CD4-positive, alpha-beta T cell treated with Interleukin-4 for 4 hours (primary cell): ENCODE measurements around the gene CCDC180.
"Not testable (repeated sequence)": the region's sequence is repeated elsewhere in the genome, so short reads cannot be mapped to it uniquely, and the experiment has no call there.

Experiments
- DNase-seq: peaks from one replicate; pipeline ENCODE4 v3.0.0-alpha.2; 2020

Gene CCDC180

GRCh38 chr9:97311798-97312500, 4.5 kb downstream of the CCDC180 start:
- no peak for DNase-seq

- DNase-seq = no peak
Observed at GRCh38 chr9:97312556-97312955, 5.1 kb downstream of the CCDC180 start.

- no peak for DNase-seq
Observed at GRCh38 chr9:97313243-97313642, 5.8 kb downstream of the CCDC180 start.

DNA sequence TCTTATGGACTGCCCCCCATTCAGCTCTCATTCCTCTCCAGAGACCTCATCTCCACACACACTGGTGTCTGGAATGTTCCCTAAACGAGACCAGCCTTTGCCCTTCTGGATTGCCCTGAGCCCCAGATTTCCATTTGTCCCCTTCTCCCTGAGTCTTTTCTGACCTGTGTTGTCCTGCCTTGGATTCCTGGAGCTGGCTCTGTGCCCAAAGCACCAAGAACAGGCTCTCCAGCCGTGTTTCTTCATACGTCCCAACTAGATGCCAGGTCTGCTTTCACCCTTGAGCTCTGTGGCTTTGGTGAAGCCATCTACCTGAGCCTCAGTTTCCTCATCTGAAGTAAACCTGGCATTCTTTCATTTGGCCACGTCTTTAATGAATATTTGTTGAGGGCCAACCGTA, 6.3 kb downstream of the CCDC180 start:
- DNase-seq = no peak

DNA sequence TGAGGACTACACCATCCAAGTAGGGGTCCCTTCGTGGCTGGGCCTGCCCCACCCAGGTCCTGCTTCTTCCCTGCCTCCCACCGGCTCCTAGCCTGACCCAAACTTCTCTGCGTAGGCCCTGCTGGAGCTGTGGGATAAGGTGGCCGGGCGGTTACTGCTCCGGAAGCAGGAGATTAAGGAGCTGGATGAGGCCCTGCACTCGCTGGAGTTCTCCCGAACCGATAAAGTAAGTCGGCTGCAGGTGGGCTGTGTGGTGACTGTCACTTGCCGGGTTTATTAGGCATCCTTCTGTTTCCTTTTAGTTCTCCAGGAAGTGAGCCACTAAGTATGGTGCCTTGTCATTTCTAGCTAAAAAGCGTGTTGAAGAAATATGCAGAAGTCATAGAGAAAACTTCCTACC, 7.0 kb downstream of the CCDC180 start:
- DNase-seq = no peak

GRCh38 chr9:97315550-97315949, 8.1 kb downstream of the CCDC180 start:
- DNase-seq = no peak

- no peak for DNase-seq
Observed at GRCh38 chr9:97316904-97317303, 9.4 kb downstream of the CCDC180 start.

- DNase-seq = no peak
Observed at GRCh38 chr9:97318433-97318832, 11.0 kb downstream of the CCDC180 start.

DNA sequence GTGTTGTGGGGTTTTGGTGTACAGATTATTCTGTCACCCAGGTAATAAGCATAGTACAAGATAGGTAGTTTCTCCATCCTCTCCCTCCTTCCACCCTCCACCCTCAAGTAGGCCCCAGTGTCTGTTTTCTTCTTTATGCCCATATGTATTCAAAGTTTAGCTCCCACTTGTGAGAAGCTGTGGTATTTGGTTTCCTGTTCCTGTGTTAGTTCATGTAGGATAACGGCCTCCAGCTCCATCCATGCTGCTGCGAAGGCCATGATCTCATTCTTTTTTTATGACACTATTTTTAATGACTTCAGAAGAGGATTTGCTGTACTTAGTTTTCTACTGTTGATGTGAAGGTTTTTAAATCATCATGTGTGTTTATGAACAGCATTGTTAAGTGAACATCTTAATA, 11.9 kb downstream of the CCDC180 start:
- DNase-seq = no peak

GRCh38 chr9:97320080-97320642, 12.7 kb downstream of the CCDC180 start:
- no peak for DNase-seq

DNA sequence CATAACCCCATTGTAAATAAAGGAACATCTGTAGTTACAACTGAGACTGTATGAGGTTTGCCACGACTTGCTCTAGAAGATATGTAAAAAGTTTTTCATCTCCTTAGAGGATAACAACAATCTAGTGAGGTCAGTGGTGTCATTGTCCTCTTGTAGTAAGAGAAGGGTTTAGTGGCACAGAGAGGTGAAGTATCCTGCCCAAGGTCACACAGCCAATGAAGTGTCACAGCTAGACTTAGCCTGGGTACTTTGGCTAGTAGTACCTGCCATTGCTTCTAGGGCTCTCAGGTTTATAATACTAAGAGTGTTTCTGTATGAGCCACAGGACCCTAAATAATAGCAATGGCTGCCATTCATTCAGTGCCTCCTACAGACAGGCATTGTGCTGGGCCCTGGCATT, 13.8 kb downstream of the CCDC180 start:
- DNase-seq = no peak

GRCh38 chr9:97321691-97322090, 14.2 kb downstream of the CCDC180 start:
- DNase-seq = no peak

- DNase-seq = no peak
Observed at GRCh38 chr9:97322105-97322504, 14.6 kb downstream of the CCDC180 start.

DNA sequence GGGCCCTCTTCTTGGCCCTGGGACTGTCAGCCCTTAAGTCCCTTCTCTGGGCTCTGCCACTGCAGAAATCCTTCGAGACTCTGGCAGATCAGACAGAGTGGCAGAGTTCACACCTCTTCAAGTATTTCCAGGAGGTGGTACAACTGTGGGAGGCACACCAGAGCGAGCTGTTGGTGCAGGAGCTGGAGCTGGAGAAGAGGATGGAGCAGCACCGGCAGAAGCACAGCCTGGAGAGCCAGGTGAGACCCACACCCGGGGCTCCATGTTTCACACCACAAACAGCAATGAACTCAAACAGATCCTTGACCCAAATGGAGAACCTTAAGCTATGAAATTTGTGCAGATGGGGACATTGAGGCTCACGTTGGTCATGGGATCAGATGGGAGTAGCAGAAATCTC, 17.5 kb downstream of the CCDC180 start:
- DNase-seq = no peak

- no peak for DNase-seq
Observed at GRCh38 chr9:97327562-97327961, 20.1 kb downstream of the CCDC180 start.

DNA sequence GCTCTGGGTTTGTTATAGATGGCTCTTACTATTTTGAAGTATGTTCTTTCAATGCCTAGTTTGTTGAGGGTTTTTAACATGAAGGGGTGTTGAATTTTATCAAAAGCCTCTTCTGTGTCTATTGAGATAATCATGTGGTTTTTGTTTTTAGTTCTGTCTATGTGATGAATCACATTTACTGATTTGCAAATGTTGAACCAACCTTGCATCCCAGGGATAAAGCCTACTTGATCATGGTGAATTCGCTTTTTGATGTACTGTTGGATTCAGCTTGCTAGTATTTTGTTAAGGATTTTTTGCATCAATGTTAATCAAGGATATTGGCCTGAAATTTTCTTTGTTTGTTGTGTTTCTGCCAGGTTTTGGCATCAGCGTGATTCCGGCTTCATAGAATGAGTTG, 25.5 kb downstream of the CCDC180 start:
- no peak for DNase-seq

DNA sequence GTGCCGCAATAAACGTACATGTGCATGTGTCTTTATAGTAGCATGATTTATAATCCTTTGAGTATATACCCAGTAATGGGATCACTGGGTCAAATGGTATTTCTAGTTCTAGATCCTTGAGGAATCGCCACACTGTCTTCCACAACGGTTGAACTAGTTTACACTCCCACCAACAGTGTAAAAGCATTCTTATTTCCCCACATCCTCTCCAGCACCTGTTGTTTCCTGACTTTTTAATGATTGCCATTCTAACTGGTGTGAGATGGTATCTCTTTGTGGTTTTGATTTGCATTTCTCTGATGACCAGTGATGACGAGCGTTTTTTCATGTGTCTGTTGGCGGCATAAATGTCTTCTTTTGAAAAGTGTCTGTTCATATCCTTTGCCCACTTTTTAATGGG, 28.2 kb downstream of the CCDC180 start:
- not testable (repeated sequence) for DNase-seq

GRCh38 chr9:97348871-97349270, 41.4 kb downstream of the CCDC180 start:
- DNase-seq = no peak

- no peak for DNase-seq
Observed at GRCh38 chr9:97349400-97349799, 41.9 kb downstream of the CCDC180 start.

GRCh38 chr9:97354637-97355036, 47.2 kb downstream of the CCDC180 start:
- no peak for DNase-seq

GRCh38 chr9:97357056-97357455, 49.6 kb downstream of the CCDC180 start:
- DNase-seq = no peak
